Duodenal mucosa (tissue), 2 donors: ENCODE data around the gene TXNDC11.

Source experiments
- H3K27ac ChIP-seq: one replicate; pipeline ENCODE4 v1.7.0; 2013; ENCODE audit warnings: low read depth, low read length
- H3K27me3 ChIP-seq, 2 donors: one replicate each; pipeline ENCODE4 v1.7.0; 2013; ENCODE audit warnings: low read length in 2 of 2, control low read depth in 1 of 2; ENCODE audit not compliant: insufficient read depth in 2 of 2, control insufficient read depth in 1 of 2
- H3K36me3 ChIP-seq, 2 donors: one replicate each; pipeline ENCODE4 v1.7.0; 2013; ENCODE audit warnings: low read length in 2 of 2, control low read depth in 1 of 2; ENCODE audit not compliant: insufficient read depth in 2 of 2, control insufficient read depth in 1 of 2
- H3K4me1 ChIP-seq, 2 donors: one replicate each; pipeline ENCODE4 v1.7.0; 2013; ENCODE audit warnings: low read length in 2 of 2, control low read depth in 1 of 2; ENCODE audit not compliant: insufficient read depth in 2 of 2, control insufficient read depth in 1 of 2
- H3K4me3 ChIP-seq, 2 donors: one replicate each; pipeline ENCODE4 v1.7.0; 2013; ENCODE audit warnings: low read length in 2 of 2, low read depth in 1 of 2
- H3K9ac ChIP-seq, 2 donors: one replicate each; pipeline ENCODE4 v1.7.0; 2013; ENCODE audit warnings: low read length in 2 of 2, low read depth in 1 of 2
- H3K9me3 ChIP-seq, 2 donors: one replicate each; pipeline ENCODE4 v1.7.0; 2013; ENCODE audit warnings: low read length in 2 of 2, control low read depth in 1 of 2; ENCODE audit not compliant: control insufficient read depth in 1 of 2

Gene TXNDC11

GRCh38 chr16:11683145-11683544 is 59.5 kb downstream of the TXNDC11 start:
- no peak overlapping the region for H3K27ac ChIP-seq
- H3K36me3 ChIP-seq, result peaks cover 40 to 82% of the 10 kb centered on the region in 2 donors
- no peaks in the 10 kb centered on the region for H3K27me3 ChIP-seq
- H3K4me3 ChIP-seq, result no peak overlapping the region
- H3K4me1 ChIP-seq, result peaks cover 40 to 58% of the 10 kb centered on the region in 2 donors
- no peaks in the 10 kb centered on the region for H3K9me3 ChIP-seq
- no peak overlapping the region for H3K9ac ChIP-seq

- Histone ChIP-seq H3K4me1 (peaks cover 44 to 62% of the 10 kb centered on the region in 2 donors), H3K9me3 (no peaks in the 10 kb centered on the region), H3K36me3 (peaks cover 40 to 82% of the 10 kb centered on the region in 2 donors), H3K4me3 (no peak overlapping the region), H3K9ac (no peak overlapping the region), H3K27me3 (no peaks in the 10 kb centered on the region), H3K27ac (no peak overlapping the region)
These were observed 60.0 kb downstream of the TXNDC11 start for GRCh38 chr16:11682655-11683096.

GRCh38 chr16:11681976-11682654 is 60.5 kb downstream of the TXNDC11 start:
- Histone ChIP-seq H3K9me3 (no peaks in the 10 kb centered on the region), H3K4me1 (peaks cover 48 to 64% of the 10 kb centered on the region in 2 donors), H3K4me3 (no peak overlapping the region), H3K27ac (no peak overlapping the region), H3K36me3 (peaks cover 34 to 82% of the 10 kb centered on the region in 2 donors), H3K9ac (no peak overlapping the region), H3K27me3 (no peaks in the 10 kb centered on the region)

- Histone ChIP-seq H3K4me1 (peaks cover 50 to 69% of the 10 kb centered on the region in 2 donors), H3K27ac (no peak overlapping the region), H3K36me3 (peaks cover 34 to 82% of the 10 kb centered on the region in 2 donors), H3K27me3 (no peaks in the 10 kb centered on the region), H3K9ac (no peak overlapping the region), H3K9me3 (no peaks in the 10 kb centered on the region), H3K4me3 (no peak overlapping the region)
These were observed 61.1 kb downstream of the TXNDC11 start for GRCh38 chr16:11681556-11681955.

- Histone ChIP-seq H3K9me3 (no peaks in the 10 kb centered on the region), H3K27me3 (no peaks in the 10 kb centered on the region), H3K36me3 (peaks cover 34 to 76% of the 10 kb centered on the region in 2 donors), H3K9ac (no peak overlapping the region), H3K4me1 (peaks cover 59 to 78% of the 10 kb centered on the region in 2 donors), H3K27ac (no peak overlapping the region), H3K4me3 (no peak overlapping the region)
These were observed 62.4 kb downstream of the TXNDC11 start for GRCh38 chr16:11679941-11680911.

GRCh38 chr16:11679250-11679649 is 63.4 kb downstream of the TXNDC11 start:
- H3K9me3 ChIP-seq, result no peaks in the 10 kb centered on the region
- H3K27ac ChIP-seq, result no peak overlapping the region
- no peak overlapping the region for H3K4me3 ChIP-seq
- H3K9ac ChIP-seq, result no peak overlapping the region
- peaks cover 66 to 86% of the 10 kb centered on the region in 2 donors for H3K4me1 ChIP-seq
- no peaks in the 10 kb centered on the region for H3K27me3 ChIP-seq
- H3K36me3 ChIP-seq, result peaks cover 27 to 67% of the 10 kb centered on the region in 2 donors

GRCh38 chr16:11677959-11678881 is 64.4 kb downstream of the TXNDC11 start:
- H3K4me3 ChIP-seq, result no peak overlapping the region
- H3K9me3 ChIP-seq, result no peaks in the 10 kb centered on the region
- peaks cover 71 to 87% of the 10 kb centered on the region in 2 donors for H3K4me1 ChIP-seq
- H3K27me3 ChIP-seq, result no peaks in the 10 kb centered on the region
- peaks cover 18 to 56% of the 10 kb centered on the region in 2 donors for H3K36me3 ChIP-seq
- peak overlapping the region; percentile 5 for H3K27ac ChIP-seq
- no peak overlapping the region for H3K9ac ChIP-seq

GRCh38 chr16:11677451-11677951 is 65.2 kb downstream of the TXNDC11 start:
- peaks cover 71 to 87% of the 10 kb centered on the region in 2 donors for H3K4me1 ChIP-seq
- H3K9me3 ChIP-seq, result no peaks in the 10 kb centered on the region
- no peak overlapping the region for H3K9ac ChIP-seq
- no peak overlapping the region for H3K27ac ChIP-seq
- H3K36me3 ChIP-seq, result peaks cover 13 to 52% of the 10 kb centered on the region in 2 donors
- no peak overlapping the region for H3K4me3 ChIP-seq
- H3K27me3 ChIP-seq, result no peaks in the 10 kb centered on the region

- H3K4me3 ChIP-seq, result no peak overlapping the region
- no peak overlapping the region for H3K27ac ChIP-seq
- no peak overlapping the region for H3K9ac ChIP-seq
- peaks cover 13 to 52% of the 10 kb centered on the region in 2 donors for H3K36me3 ChIP-seq
- no peaks in the 10 kb centered on the region for H3K27me3 ChIP-seq
- H3K4me1 ChIP-seq, result peaks cover 67 to 86% of the 10 kb centered on the region in 2 donors
- H3K9me3 ChIP-seq, result no peaks in the 10 kb centered on the region
These were observed 65.9 kb downstream of the TXNDC11 start for GRCh38 chr16:11676799-11677198.
